DMS153 treated with DMSO at 0.1 percent for 48 hours (cell line): ENCODE measurements around the gene IGFBP5.

Experiments
- DNase-seq: peaks from one replicate; lab custom pipeline; 2025; ENCODE audit not compliant: unreplicated experiment; lab: John Stamatoyannopoulos, UW

The IGFBP5 gene, protein sequence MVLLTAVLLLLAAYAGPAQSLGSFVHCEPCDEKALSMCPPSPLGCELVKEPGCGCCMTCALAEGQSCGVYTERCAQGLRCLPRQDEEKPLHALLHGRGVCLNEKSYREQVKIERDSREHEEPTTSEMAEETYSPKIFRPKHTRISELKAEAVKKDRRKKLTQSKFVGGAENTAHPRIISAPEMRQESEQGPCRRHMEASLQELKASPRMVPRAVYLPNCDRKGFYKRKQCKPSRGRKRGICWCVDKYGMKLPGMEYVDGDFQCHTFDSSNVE

DNA sequence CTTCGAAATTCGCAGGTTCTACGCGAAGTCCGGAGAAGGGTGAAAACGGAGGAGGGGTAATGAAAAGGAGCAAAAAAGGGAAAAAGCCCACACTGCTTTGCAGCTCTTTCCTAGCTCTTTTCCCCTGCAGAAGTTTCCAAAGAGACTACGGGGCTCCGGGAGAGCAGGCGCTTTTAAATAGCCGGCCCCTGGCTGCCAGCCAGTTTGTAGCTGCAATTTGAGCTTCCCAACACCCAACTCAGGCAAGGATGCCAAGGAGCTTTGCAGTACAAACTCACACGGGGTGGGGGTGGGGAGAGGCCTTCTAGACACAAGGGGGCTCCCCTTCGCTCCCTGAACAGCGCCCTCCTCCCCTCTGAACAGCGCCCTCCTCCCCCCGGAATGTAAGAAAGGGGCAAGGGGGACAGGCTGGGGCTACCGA is at the start of gene IGFBP5:
TSS of gene IGFBP5 (minus strand) at position 149 of the 421 bp plus-strand sequence. CDS start 774 bp downstream, outside the sequence.
- peak; percentile 84 for DNase-seq

DNA sequence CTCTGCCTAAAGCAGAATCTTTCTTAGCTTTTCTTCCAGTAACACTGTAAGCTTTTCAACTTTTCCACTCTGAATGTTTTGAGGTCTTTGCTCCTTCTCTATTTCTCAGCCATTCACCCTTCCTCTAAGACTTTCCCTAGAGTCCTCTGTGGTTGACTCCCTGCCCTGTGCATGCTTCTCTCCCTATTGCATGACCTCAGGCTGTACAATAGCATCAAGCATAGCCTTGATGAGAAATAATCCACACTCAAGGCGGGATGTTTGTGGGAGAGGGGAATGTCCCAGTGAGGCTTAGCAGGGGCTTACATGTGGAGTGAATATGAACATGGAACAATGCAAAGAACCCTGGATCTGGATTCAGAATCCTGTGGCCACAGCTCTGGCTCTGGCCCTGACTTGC is 48.4 kb upstream of the IGFBP5 start:
- DNase-seq = no peak

DNA sequence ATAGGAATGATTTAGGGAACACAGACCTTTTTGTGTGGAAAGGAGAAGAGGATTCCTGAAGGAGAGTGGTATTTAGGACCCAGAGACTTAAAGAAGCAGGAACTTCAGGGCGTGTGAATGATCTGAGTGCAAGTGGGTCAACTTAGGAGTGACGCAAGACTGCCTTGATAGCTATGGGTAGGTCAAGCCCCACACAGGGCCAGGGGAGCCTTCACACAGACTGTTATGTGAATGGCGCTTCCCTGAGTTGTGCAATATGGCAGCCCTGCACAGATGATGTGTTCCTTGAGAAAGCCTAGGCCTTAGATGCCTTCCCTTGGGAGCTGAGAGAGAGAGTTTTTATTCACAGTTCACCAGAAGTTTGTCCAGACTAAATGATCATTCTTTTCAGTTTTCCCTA is 47.1 kb upstream of the IGFBP5 start:
- no peak for DNase-seq

DNA sequence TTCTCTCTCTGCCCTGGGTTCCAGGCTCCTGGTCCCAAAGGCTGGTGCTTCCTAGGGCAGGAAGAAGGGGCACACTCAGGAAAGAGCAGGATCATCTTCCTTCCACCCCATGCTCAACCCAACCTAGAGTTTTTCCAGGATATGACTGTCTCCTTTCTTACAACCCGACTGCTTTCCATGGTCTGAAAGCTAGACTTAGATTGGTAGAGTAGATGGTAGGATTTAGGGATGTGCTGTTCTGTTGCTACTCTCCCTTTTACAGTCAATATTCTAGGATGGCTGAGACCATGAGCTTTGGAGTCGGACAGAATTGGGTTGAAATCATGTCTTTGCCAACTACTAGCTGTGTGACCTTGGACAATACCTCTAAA is 45.9 kb upstream of the IGFBP5 start:
- no peak for DNase-seq

DNA sequence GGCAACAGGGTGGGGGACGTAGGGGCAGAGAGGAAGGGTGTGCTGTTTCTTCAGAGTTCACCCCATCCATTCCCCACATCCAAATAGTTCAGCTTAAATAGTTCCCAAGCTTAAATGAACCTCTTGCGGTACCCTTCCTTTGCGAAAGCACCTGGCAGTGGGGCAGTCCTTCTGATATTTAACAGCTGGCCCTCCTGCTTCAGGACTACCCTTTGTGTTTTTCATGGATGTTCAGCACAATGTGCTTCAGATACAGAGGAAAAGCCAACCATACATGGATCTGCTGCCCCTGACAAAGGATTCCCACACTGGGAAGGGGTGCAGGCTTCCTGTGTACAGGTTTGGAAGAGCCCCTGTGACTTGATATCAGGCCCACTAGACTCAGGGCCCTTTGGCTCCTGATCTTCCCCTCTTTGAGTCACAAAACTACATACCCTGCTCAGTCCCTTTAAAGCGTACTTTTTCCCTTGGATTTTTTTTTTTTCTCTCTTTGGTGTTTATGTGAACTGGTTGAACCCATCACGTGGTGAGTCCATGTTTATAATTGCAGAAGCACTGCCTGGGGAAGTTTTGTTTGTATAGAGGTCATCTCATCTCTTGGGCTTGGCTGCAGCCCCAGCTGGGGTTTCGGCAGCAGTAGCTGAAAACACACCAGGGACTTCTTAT is 45.3 kb upstream of the IGFBP5 start:
- DNase-seq = no peak

DNA sequence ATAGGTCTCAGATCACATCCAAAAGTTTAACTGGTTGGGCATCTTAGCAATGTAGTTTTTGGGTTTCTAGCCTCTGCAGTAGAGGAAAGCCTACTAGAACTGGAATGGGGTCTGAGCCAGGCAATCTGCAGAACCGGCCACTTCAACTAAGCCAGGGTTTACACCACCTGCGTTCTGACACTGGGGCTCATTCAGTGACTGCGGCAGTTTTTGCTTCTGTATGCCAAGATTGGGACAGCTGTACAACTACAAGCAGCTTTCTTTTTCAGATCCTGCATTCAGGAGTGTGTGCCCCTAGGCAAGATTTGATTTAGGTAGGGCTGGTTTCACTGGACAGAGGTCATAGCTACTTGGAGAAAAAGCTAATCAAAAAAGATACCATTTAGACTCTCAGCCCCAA is 43.7 kb upstream of the IGFBP5 start:
- no peak for DNase-seq

DNA sequence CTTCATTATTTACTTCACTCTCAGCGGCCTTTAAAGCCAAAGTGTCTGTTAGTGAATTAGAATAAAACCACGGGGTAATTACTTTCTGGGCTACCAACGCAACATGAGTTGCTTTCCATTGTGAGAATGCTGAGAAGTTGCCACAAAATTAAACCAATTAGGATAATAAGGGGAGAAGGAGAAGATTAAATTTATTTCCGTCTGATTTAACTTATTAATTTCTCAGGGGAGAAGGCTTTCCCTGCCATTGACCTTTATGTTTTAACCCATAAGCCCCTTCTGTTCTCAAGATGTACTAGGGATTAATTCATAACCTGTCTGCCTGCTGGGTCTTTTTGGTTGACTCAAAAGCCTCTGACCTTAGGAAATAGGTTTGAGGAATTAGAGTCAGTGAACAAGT is 42.3 kb upstream of the IGFBP5 start:
- DNase-seq = no peak

DNA sequence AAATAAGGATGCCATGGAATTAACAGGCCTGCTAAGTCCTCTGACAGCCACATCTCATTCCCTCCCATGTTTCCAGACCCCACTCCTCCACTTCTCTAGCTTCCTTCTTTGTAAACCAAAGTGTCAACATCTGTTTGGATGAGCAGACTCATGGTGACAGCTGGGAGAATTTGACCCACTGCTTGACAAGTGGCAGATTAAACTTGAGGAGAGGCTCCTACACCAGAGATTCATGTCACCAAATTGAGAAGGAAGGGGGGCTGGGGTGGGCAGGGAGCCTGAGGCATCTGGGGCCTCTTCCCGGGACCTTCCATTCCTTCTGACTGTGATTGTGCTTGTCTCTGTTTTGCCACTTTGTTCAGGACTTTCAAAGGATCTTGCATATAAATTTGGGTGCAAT is 41.0 kb upstream of the IGFBP5 start:
- no peak for DNase-seq

DNA sequence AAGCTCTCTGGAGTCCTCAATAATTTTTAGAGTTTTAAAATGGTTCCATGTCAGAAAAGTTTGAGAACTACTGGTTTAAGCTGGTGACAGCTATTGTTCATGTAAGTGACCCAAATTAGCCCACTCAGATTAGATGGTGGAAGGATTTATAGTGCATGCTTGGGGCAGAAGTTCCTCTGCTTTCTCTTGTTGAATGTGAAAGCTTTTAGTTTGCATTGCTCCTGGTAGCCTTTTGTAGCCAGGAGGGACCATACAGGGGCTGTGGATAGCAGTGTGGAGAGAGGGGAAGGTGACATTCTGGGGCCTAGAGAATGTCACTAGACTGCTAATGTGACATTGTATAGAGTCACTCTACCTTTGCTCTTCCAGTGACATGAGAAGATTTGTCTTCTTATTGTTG is 40.3 kb upstream of the IGFBP5 start:
- DNase-seq = no peak

DNA sequence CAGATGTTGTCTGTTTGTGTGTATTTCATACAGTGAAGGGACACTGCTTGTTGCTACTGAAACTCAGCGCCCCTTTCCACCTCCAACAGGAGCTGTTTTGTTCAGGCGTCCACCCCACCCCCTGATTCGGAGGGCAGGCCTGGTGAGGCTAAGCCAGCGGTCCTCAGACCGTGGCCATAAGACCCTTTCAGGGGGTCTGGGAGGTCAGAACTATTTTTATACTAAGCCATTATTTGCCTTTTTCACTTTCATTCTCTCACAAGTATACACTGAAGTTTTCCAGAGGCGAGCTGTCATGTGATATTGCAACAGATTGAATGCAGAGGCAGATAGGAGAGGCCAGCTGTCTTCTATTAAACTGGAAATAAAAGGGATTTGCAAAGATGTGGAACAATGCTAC is 39.7 kb upstream of the IGFBP5 start:
- DNase-seq = no peak

DNA sequence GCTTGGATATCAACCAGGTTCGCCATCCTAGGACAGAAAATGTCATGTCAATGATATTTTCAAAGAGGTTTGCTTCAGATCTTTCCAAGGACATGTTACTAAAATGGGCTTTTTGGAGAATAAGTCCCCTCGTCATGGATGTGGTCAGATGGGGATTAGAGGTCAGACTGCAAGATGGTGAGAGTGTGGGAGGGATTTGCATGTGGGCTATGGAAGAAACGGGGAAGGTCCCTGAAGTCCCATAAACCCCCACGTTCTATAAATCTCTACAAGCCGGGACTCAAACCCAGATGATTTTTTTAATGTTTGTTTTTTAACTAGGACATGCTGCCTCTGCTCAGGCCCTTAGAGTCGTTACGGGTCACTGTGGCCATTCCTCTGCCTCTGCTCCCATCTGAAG is 37.7 kb upstream of the IGFBP5 start:
- no peak for DNase-seq

DNA sequence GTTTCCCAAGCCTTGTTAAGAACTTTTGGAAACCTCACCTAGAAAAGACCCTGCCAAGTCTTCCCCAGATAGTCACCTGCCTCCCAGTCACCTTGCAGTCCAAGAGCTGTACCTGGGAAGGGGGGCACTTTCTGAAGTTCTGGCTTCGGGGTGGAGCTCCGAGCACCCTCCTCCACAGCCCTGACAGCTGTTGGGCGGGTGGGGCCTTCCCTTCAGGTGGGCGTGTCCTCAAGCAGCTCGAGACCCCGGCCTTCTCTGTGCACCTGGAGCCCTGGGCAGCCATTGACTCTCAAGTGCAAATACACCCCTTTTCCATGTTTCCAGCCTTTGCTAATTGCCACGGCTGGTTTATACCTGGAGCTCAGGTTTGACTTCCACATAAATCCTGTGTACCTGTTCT is 37.0 kb upstream of the IGFBP5 start:
- DNase-seq = no peak

DNA sequence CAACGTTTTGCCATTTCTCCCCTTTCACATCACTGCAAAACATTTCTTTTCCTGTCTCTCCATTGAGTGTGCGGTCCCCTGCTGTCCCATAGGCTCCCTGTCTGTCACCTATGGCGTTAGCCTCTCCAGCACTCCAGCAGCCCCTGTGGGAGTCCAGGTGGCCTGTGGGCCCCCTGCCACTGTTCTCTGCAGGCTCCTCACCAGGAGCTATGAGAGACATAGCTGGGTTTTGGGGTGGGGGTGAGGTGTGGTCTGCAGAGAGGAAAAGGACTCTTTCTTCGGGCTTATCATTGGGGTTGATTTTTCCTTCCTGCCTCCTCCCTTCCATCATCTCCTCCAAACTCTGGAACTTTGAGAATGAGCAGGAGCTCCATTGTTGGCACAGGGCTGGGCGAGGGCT is 36.1 kb upstream of the IGFBP5 start:
- DNase-seq = no peak

DNA sequence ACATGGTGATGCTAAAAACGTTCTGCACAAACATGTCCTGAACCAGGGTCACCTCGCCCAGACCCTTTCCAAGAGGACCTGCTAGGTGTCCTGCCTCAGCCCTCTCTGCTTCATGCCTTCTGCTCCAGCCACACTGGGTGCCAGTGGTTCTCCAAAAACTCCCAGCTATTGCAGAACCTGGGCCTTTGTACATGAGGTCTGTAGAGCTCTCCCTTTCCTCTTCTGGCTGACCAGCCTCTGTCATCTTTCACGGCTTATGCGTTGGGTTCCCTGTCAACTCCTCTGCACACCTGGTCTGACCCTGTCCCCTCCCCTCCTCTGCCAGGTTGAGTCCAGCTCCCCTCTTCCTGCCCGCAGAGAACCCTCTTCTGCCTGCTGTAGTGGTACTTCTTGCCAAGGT is 35.5 kb upstream of the IGFBP5 start:
- no peak for DNase-seq

DNA sequence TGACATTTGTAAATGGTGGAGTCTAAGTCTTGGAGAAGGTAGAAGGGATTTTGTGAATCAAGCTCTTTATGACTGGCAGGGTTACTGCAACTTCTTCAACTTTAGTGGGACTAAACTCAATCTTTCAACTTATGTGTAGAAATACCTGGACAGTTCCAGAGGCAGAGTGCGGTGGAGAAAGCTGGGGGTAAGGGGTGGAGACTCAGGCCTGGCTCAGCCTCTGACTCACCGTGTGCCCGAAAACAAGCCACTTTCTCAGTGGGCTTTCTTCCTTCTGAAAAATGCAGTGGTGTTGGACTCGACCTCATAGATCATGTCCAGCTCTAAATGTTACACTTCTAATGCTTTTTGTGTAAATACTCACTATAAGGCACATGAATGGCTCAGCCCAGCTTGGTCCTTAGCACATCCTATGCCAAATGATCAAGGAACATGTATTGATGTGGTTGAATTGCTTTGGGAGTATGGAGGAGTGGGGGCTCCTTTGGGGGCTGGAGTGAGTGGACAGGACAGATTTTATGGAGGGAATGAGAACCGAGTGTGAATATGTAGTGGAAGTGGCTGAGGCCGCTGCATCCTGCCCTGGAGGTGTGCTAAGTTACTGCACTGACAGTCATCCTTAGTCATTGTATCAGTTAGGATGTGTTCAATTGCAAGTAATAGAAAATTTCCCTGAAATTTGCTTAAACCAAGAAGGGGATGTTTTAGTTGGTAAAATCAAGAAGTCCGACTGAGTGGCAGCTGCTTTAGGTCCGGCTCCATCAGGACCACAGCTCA is 32.2 kb upstream of the IGFBP5 start:
- no peak for DNase-seq

DNA sequence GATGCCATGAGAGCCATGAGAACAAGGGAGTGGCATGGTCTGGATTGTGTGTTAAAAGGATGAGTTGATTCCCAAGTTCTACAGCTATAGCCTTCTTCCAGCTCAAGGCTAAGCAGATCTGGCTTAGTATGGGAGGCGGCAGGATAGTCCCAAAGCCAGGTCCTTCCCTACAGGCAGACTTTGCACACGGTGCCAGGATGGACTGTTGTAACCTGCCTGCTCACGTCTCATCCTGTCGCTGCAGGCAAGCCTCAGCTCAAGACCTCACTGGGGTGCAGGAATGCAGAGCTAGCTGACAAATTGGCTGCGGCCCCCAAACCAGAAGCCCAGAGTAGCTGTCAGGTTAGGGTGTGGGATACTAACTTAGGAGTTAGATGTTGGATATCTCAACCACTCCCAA is 28.8 kb upstream of the IGFBP5 start:
- no peak for DNase-seq

DNA sequence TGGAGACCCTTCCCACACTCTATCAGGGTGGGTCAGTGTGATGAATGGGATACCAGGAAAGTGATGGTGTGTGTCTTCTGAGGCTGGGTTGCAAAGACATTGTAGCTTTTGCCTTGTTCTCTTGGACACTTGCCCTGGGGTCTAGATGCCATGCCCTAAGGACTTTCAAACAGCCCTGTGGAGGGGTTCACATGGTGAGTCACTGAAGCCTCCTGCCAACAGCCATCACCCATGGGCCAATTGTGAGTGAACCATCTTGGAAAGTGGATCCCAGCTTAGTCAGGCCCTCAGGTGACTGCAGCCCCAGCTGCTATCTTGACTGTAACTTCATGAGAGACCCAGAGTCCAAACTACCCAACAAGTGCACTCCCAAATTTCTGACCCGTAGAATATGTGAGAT is 25.8 kb upstream of the IGFBP5 start:
- no peak for DNase-seq

DNA sequence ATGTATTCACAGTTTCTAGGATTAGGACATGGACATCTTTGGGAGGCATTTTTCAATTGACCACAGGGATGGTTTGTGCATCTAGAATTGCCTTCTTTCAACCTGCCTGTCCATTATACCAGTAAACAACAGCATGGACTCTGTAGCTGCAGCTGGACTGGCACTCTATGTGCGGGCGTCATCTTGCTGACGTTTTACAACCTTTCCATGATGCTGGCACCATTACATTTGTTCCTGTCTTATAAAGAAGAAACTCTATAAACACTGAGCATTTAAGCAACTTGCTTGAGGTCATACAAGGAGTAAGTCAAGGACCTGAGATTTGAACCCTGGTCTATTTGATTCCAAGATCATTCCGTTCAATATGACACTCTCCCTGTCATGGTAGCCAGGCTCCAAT is 25.4 kb upstream of the IGFBP5 start:
- no peak for DNase-seq

DNA sequence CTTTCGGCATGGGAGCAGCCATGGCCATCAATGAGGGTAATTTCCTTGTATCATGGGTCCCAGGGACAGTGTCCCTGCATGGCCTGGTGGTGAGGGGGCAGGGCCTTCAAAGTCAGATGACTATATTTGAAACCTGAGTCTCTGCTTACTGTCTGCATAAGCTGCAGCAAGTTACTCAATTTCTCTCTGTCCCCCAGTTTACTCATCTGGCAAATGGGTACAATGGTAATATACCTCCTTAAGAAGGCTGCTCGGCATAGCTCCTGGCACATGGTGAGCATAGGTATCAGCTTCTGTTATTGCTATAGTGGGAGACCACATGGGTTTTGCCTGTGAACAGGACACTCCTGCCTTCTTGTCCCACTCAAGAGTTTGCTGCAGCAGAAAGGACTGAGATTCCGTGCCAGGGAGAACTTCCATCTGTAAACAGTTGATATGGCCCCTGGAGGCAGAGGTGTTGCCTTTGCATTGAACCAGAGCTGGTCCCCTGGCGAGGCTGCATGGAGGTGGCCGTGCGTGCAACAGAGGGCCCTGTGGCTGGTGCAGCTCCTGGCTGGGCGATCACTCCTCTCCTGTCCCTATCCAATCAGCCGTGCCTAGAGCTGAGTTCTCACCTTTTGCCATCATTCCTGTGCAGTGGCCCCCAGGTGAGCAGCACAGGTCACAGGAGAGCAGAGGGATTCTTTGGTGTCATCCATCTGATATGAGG is 22.7 kb upstream of the IGFBP5 start:
- DNase-seq = no peak

DNA sequence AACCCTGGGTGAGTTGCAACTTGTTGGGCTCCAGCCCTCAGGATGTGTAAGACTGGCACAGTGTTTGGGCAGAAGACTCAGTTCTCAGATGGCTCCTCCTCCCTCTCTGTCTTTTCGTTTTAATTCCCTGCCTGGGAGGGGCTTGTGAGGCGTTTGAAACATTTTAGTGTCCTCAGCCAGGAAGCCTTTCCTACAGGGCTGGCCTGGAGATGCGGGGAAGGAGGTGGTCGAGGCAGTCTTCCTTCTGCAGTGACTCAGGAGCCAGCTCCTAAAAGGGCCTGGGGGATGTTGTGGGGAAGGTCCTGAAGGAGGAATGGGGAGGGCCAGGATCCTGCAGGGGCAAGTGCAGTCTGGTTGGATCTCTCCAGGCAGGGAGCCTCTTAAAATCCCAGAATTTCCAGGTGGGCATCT is 22.1 kb upstream of the IGFBP5 start:
- no peak for DNase-seq

DNA sequence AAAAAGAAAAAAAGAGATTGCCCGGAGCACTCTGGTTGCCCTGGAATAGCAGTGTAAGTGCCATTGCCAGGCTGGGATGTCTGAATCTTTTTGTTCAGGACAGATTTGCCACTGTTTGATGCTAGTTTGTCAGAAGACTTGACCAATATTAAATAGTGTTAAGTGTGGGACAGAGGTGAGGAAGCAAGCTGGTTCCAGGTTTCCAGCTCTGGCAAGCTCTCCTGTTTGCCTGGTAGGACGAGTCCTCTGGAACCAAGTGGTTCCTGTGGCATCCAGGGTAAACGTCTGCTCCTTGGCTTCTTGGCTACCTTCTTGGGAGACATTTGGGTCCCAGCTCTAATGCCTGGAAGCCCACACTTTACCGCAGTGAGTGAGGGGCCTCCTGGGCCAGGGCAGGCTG is 20.8 kb upstream of the IGFBP5 start:
- DNase-seq = no peak
